BJ (cell line): ENCODE data around the gene CYGB. TPM values are rescaled to one million over a fixed set of nuclear protein-coding genes. Genes with fewer than 3 reads are reported as not detected.
"Not testable (repeated sequence)": the region's sequence is repeated elsewhere in the genome, so short reads cannot be mapped to it uniquely, and the experiment has no call there.

Experiments used
- CTCF ChIA-PET: fragments of 350-600 bp; formaldehyde crosslinking; extraction: SDS; loops from one replicate; lab custom pipeline; 2021; ENCODE audit warnings: antibody characterized with exemption, inconsistent platforms; lab: Yijun Ruan, JAX
- POLR2A ChIA-PET: fragments of 300-600 bp; sonication (Branson Sonifier 250); formaldehyde crosslinking; extraction: SDS; loops from one replicate; lab custom pipeline; 2021; ENCODE audit warnings: antibody characterized with exemption; lab: Charles Lee
- DNase-seq: peaks from one replicate; pipeline ENCODE4 v3.0.0-alpha.2; 2011; ENCODE audit warnings: low read depth
- H3K27me3 ChIP-seq: 2 replicates; pipeline ENCODE4 v1.6.0; 2011; ENCODE audit warnings: low read length; ENCODE audit not compliant: control insufficient read depth, insufficient read depth
- H3K36me3 ChIP-seq: 2 replicates; pipeline ENCODE4 v1.5.1; 2011; ENCODE audit warnings: low read length; ENCODE audit not compliant: control insufficient read depth, insufficient read depth
- H3K4me3 ChIP-seq: 2 replicates; pipeline ENCODE4 v1.5.1; 2011; ENCODE audit warnings: low read depth, mild to moderate bottlenecking, control low read depth, low read length
- polyA plus RNA-seq: library from polyadenylated mRNA; depleted of rRNA; stranded (reverse); fragments of >200 nt; gene quantifications from 2 replicates; pipeline ENCODE4 v1.2.3, GENCODE V29; 2011
- TF ChIP-seq, protein P1 (sequence below): IDR thresholded peaks from 2 replicates; pipeline ENCODE4 v1.5.1; 2011; ENCODE audit warnings: low read depth, mild to moderate bottlenecking, control low read depth, inconsistent platforms, low read length, moderate library complexity; ENCODE audit not compliant: insufficient read depth

Gene CYGB
- polyA plus RNA-seq, 1 experiment = 1.4 TPM

DNA sequence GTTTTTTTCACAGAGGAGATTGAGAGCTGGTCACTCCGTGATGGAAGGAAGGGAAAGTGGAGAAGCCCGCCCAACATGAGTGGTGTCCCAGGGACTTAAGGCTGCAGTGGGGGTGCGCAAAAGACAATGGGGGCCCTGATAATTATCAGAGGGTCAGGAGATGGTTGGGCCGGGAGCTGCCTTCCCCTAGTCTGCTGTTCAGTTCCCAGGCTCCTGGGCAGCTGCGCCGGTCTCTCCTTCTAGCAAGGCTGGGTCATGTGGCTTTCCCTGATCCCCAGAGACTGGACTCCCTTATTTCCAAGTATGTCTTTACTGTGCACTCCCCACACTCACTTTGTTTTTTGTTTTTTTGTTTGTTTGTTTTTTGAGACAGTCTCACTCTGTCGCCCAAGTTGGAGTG is 16.2 kb downstream of the CYGB start:
- no peak for DNase-seq
- Histone ChIP-seq H3K4me3 (no peak overlapping the region), H3K27me3 (no peaks in the 10 kb centered on the region), H3K36me3 (no peaks in the 10 kb centered on the region)
- ChIA-PET POLR2A (no interaction called here), CTCF (interaction anchor here (0.8 to 6.2 kb wide), 9 partner anchors 8 to 102 kb away, joined by 3 to 103 read pairs (median 38); partner anchors contain the start of genes CYGB and PRCD)
- TF ChIP-seq, protein P1, sequence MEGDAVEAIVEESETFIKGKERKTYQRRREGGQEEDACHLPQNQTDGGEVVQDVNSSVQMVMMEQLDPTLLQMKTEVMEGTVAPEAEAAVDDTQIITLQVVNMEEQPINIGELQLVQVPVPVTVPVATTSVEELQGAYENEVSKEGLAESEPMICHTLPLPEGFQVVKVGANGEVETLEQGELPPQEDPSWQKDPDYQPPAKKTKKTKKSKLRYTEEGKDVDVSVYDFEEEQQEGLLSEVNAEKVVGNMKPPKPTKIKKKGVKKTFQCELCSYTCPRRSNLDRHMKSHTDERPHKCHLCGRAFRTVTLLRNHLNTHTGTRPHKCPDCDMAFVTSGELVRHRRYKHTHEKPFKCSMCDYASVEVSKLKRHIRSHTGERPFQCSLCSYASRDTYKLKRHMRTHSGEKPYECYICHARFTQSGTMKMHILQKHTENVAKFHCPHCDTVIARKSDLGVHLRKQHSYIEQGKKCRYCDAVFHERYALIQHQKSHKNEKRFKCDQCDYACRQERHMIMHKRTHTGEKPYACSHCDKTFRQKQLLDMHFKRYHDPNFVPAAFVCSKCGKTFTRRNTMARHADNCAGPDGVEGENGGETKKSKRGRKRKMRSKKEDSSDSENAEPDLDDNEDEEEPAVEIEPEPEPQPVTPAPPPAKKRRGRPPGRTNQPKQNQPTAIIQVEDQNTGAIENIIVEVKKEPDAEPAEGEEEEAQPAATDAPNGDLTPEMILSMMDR = no peak

DNA sequence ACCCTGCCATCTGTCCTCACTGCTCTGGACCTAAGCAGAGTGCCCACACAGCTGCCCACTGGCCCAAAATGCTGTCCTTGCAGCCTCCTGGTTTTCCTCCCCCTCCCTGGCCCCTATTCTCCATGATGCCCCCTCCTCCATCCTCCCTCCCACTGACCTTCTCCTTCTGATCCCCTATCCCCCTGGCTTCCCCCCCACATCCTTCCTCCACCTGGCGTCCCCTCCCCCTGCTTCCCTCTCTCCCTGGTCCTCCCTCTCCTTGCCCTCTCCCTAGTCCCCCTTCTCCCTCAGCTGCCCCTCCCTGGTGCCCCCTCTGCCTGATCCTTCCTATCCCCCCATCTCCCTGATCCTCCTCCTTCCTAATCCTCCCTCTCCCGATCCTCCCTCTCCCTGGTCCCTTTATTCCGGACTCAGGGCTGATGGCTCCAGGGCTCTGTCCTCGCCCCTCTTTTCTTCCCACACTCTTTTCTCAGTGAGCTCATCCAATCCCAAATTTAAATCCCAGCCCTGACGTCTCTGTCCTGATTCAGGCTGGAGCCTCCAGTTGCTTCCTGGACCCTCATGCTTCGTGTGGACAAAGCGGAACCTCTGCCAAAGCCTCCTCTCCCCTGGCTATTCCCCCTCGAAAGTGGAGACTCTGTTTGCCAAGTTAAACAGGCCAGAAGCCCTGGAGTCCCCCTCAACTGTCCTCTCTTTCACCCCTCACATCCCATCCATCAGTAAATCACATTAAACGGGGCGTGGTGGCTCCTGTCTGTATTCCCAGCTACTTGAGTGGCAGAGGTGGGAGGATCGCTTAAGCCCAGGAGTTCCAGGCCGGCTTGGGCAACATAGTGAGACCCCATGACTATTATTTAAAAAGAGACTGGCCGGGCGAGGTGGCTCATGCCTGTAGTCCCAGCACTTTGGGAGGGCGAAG is 18.2 kb downstream of the CYGB start:
- POLR2A ChIA-PET = no interaction called here

GRCh38 chr17:76517638-76518038 is 19.9 kb downstream of the CYGB start:
- ChIA-PET CTCF (interaction anchor here (1.4 to 1.5 kb wide), 2 partner anchors 23 to 59 kb away, joined by 4 to 5 read pairs; no protein-coding TSS in a partner anchor), POLR2A (no interaction called here)
- Histone ChIP-seq H3K36me3 (no peaks in the 10 kb centered on the region), H3K4me3 (no peak overlapping the region), H3K27me3 (no peaks in the 10 kb centered on the region)
- TF ChIP-seq, protein P1 = no peak
- DNase-seq = no peak

More for the DNA sequence above, 18.2 kb downstream of the CYGB start:
- Histone ChIP-seq H3K36me3 (no peaks in the 10 kb centered on the region), H3K27me3 (no peaks in the 10 kb centered on the region), H3K4me3 (no peak overlapping the region)
- CTCF ChIA-PET = interaction anchor here (0.6 to 6.2 kb wide), 5 partner anchors 10 to 162 kb away, joined by 3 to 103 read pairs (median 64); no protein-coding TSS in a partner anchor
- no peak for DNase-seq
- TF ChIP-seq, protein P1 = no peak

DNA sequence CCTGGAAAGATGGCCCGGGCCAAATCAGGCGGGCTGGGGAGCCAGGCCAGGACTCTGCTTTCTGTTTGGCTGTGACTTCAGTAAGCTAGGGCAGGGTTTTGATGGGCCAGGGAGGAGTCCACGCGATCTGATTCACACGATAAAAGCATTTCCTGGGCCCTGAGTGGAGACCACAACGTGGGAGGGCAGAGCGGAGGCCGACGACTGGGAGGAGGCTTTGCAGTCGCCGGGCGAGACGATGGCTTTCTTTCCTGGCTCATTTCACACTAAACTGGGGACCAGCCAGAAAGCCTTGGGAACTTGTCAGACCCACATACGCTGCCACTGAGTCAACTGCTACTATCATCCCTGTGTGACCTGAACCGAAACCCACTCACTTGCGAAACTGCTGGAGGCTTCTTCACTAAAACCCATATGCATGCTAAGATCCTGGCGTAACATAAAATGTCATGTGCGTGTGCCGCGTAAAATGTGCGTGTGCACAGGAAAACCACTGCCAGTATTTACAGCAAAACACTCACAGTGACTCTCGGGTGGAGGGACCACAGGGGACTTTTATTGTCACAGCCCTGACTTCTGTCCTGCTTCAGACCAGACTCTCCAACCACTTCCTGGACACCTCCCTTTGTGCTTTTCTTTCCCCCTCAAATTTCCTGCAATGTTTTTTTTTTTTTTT is 22.1 kb downstream of the CYGB start:
- ChIA-PET POLR2A (no interaction called here), CTCF (interaction anchor here (1.0 to 19.7 kb wide), 5 partner anchors 7 to 55 kb away, joined by 3 to 442 read pairs (median 4); partner anchors contain the start of genes AANAT and UBE2O)
- TF ChIP-seq, protein P1 = no peak
- Histone ChIP-seq H3K27me3 (no peaks in the 10 kb centered on the region), H3K36me3 (no peaks in the 10 kb centered on the region), H3K4me3 (peak overlapping the region; percentile 1; the same call in 1 of the 2 replicates)
- DNase-seq = peak; percentile 95

GRCh38 chr17:76514355-76514754 is 23.2 kb downstream of the CYGB start:
- POLR2A ChIA-PET, DNase-seq, H3K4me3 ChIP-seq, H3K27me3 ChIP-seq, H3K36me3 ChIP-seq: not testable (repeated sequence)
- CTCF ChIA-PET = interaction anchor here (1.5 to 19.7 kb wide), 3 partner anchors 8 to 54 kb away, joined by 4 to 442 read pairs (median 7); partner anchors contain the start of genes AANAT and UBE2O
